Daoy (cell line): ENCODE data around the gene PRSS33. TPM values are rescaled to one million over a fixed set of nuclear protein-coding genes. Genes with fewer than 3 reads are reported as not detected.

Experiments used
- DNase-seq: peaks from one replicate; pipeline ENCODE4 v3.0.0-alpha.2; 2015; ENCODE audit warnings: low read depth
- total RNA-seq: library from RNA; depleted of rRNA; stranded (reverse); fragments of >200 nt; shearing (Covaris generic); gene quantifications from 2 replicates; pipeline ENCODE4 v1.2.3, GENCODE V29; 2014

The PRSS33 gene
- total RNA-seq, 1 experiment from 2014 or later: not detected

DNA sequence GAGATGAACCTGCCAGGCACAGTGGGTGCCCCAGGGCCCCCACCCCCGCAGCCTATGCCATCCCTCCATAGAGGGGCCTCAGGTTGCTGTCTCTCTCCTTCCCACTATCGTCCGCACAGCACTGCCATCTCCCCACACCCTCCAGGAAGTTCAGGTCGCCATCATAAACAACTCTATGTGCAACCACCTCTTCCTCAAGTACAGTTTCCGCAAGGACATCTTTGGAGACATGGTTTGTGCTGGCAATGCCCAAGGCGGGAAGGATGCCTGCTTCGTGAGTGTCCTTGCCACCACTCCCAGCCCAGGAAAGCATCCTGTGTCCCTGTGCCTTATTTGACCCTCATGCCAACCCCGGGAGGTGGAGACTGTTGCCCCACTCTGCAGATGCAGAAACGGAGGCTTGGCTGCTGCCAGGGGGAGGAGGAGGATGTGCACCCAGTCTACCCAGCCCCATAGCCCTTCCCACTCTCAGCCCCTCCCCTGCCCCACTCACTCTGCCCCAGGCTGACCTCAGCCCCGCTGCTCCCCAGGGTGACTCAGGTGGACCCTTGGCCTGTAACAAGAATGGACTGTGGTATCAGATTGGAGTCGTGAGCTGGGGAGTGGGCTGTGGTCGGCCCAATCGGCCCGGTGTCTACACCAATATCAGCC is 33.6 kb upstream of the PRSS33 start:
- DNase-seq: no peak

DNA sequence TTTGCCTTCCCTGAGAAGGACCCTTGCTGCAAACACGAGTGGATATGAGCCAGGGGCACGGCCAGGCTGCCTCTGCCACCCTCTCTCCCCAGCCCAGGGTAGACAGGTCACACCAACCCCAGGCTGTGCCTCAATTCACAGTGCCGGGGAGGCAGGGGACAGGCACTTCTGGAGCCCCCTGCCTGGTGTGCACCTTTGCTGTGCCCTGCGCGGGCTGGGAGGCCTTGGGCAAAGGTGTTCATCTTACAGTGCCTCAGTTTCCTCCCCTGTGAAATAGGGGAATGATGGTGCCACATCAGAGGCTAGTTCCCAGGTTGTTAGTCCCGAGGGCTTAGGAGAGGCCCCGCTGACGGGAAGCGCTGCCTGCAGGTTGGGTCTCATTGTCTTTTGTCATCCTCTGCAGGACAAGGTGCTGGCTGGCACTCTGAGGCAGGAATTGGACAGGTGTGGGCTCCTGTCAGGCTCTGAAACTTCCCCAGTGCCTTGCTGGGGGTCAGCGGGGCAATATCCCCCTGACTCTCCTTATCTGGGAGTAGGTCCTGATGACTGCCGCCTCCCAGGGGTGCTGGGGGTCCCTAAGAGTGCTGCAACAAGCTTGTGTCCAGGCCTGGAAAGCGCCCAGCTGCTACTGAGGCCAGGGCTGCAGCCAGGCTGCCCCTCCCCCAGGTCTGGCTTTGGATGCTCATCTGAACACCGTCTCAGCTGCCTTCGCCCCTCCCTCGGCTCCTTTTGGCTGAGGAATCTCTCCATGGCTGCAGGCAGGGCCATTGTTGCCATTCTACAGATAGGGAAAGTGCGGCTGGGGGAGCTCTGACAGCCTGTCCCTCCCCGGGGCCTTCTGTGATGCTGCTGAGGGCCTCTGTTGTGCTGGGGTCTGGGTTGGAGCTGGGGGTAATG is 32.8 kb upstream of the PRSS33 start:
- no peak for DNase-seq

- no peak for DNase-seq
Measured at GRCh38 chr16:2819179-2819938, 32.0 kb upstream of the PRSS33 start.

DNA sequence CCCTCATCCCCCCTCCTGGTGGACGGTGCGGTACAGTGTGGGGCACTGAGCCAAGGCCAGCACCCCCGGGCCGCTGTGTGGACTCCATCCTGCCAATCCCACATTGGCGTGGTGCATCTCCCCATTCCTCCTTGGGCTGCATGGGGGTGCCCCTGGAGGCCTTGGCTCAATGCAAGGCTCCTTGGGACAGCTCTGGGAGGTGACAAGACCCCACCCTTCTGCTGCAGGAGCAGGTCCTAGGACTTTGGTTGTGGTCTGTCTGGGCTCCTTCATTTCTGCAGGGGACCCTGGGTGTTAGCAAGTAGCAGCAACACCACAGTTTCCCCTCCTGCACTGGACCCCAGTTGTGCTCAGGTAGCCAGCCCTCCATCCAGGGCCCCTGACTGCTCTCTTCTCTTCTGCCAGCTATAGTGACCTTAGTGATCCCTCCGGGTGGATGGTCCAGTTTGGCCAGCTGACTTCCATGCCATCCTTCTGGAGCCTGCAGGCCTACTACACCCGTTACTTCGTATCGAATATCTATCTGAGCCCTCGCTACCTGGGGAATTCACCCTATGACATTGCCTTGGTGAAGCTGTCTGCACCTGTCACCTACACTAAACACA is 31.0 kb upstream of the PRSS33 start:
- no peak for DNase-seq

DNA sequence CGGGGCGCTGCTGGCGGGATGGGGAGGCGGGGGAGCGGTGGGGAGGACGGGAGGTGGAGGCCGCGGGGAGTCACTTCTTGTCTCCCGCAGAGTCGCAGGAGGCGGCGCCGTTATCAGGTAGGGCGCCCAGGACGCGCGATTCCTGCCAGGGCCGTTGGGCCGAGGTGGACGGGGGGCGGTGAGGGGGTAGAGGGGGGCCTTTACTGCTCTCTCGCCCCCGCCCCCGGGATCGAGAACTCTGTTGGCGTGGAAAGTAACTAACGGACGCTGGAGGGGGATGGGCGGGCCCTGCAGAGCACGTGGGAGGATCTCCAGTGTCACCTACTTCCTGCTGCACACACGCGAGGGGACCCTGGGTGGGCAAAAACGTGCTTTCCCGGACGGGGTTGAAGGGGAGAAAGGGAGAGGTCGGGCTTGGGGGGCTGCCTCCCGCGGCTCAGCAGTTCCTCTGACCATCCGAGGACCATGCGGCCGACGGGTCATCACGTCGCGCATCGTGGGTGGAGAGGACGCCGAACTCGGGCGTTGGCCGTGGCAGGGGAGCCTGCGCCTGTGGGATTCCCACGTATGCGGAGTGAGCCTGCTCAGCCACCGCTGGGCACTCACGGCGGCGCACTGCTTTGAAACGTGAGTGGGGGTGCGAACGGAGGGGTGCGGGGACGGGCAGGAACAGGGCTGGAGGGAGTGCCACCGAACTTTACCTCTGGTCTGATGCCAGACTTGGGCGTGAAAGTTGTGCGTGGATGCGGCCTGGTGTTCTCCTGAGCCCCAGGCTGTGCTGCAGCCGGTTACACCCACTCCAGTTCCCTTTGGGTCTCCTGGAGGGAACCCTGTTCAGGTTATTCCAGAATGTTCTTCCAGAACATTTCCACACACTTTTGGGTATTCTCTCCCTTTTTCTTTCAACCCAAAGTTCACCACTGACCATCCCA is 30.2 kb upstream of the PRSS33 start:
- DNase-seq: no peak

DNA sequence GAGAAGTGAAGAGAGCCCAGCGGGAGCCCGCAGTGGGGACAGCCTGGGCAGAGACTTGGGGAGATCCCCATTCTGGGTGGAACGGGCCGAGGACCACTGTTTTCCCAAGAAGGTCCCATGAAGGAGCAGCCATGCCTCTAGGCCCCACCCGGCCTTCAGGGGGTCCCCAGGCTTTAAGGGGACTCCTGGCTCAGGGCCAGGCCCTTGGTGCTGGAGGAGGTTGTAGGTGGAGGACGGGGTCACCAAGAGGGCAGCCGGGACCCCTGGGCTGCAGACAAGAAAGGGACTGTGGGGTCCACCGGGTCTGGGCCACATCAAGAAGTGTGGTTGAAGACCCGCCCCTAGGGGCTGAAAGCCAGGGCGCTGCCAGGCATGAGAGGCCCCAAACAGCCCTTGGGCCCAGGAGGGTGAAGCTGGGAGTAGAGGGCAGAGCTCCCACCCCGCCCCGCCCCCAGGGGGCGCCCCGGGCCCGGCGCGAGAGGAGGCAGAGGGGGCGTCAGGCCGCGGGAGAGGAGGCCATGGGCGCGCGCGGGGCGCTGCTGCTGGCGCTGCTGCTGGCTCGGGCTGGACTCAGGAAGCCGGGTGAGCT is 29.5 kb upstream of the PRSS33 start, which contains the start of gene PRSS21:
TSS of gene PRSS21 (plus strand) at position 487 of the 589 bp plus-strand sequence. CDS start at position 519, 32 bp downstream.
- DNase-seq: no peak

GRCh38 chr16:2815299-2815771 is 28.0 kb upstream of the PRSS33 start:
- DNase-seq: no peak

DNA sequence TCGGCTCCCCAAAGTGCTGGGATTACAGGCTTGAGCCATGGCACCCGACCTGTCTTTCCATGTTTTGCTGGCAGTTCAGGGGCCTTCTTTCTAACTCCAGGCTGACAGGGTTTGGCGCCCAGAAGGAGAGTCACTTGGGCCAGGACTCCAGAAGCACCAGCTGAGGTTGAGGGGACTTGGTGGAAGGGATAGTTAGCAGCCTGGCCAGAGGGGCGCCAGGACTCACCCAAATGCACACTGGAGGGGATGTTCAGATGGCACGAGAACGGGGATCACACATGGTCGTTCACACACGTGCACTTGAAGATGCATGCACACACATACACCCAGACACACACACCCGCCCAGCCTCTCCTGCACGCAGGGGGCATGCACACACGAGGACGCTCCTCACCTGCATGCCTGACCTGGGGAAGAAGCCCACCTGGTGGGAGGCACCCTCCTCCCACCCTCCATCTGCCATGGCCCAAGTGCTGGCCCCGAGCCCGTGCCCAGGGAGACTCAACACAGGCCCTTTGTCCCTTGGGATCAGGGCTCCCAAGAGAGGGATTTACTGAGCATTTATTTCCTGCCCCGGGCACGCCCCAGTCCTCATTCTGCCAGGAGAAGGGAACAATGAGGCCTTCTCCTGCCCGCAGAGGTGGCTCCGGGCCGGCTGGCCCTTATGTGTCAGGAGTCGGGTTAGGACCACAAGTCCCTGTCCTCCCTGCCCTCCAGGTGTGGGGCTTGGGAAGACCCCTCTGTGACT is 27.4 kb upstream of the PRSS33 start:
- no peak for DNase-seq

DNA sequence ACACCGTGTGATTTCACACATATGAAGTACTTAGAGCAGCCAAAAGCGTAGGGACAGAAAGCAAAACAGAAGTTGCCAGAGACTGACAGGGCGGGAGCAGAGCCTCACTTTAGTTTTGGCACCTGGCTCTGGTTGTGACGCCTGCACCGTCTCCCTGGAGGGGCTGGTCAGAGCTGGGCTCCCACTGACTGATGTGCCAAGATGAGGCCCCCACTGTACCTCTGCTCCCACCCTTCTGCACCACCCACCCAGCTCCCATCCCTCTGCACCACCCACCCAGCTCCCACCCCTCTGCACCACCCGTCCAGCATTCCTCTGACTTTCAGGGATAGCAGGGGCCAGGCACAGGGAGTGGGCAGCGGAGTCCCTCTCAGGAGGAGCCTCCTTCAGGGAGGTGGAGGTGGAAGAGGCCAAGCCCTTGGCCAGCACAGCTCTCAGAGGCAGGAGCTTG is 26.4 kb upstream of the PRSS33 start:
- no peak for DNase-seq

- DNase-seq: no peak
Measured at GRCh38 chr16:2811703-2812471, 24.5 kb upstream of the PRSS33 start.

DNA sequence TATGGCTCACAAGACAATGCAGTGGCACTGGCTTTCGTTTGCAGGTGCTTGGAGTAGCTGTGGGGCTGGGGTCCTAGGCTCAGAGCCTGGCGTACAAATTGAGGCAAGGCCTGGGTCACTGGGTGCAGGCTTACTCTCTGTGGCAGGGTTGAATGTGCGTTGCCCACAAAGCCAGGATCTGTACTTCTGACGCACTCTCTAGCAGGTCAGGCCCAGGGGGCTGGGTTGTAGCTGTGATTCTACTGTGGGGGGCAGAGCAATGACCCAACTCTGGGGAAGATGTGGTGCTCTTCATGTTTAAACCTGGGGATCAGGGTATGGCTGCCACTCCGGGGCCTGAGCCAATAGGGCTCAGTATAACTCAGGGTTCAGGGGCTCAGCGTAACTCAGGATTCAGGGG is 23.3 kb upstream of the PRSS33 start:
- no peak for DNase-seq

DNA sequence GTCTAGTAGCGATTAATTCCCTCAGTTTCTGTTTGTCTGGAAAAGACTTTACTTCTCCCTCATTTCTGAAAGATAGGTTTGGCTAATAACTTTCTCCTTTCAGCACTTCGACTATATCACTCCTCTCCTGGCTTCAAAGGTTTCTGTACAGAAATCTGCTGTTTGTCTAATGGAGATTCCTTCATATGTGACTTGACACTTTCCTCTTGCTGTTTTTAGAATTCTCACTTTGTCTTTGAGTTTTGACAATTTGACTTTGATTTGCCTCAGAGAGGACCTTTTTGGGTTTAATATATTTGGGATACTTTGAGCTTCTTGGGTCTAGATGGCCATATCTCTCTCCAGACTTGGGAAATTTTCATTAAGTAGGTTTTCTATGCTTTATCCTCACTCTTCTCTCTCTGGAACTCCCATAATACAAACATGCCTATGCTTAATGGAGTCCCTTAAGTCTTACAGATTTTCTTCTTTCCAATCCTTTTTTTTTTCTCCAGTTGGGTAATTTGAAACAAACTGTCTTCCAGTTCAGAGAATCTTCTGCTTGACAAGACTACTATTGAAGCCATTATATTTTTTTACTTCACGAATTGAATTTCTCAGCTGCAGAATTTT is 21.9 kb upstream of the PRSS33 start:
- DNase-seq: no peak

- DNase-seq: no peak
Measured at GRCh38 chr16:2808181-2808580, 20.8 kb upstream of the PRSS33 start.

DNA sequence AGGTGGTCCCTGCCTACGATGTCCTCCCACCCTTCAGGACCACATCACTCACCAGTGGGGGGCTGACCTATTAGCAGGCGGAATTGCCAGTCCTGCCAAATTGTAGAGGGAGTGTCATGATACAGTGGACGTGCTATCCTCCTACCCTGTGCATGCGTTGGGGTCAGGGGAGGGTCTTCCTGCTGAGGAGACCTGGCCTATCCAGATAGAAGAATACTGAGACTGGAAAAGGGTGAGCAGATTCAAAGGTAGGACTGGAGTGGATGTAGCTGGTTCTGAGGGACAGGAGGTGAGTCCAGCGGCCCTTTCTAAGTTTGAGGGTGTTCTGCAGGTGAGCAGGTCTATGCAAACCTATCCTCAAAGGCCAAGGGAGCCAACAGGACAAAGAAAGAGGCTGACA is 18.9 kb upstream of the PRSS33 start:
- DNase-seq: no peak

DNA sequence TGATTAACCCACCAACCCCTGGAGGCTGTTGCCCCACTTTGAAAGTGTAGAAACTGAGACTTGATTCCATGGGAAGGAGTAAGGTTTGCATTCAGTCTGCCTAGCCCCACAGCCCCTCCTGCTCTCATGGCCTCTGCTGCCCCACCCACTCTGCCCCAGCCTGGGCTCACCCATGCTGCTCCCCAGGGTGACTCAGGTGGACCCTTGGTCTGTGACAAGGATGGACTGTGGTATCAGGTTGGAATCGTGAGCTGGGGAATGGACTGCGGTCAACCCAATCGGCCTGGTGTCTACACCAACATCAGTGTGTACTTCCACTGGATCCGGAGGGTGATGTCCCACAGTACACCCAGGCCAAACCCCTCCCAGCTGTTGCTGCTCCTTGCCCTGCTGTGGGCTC is 17.4 kb upstream of the PRSS33 start:
- no peak for DNase-seq

DNA sequence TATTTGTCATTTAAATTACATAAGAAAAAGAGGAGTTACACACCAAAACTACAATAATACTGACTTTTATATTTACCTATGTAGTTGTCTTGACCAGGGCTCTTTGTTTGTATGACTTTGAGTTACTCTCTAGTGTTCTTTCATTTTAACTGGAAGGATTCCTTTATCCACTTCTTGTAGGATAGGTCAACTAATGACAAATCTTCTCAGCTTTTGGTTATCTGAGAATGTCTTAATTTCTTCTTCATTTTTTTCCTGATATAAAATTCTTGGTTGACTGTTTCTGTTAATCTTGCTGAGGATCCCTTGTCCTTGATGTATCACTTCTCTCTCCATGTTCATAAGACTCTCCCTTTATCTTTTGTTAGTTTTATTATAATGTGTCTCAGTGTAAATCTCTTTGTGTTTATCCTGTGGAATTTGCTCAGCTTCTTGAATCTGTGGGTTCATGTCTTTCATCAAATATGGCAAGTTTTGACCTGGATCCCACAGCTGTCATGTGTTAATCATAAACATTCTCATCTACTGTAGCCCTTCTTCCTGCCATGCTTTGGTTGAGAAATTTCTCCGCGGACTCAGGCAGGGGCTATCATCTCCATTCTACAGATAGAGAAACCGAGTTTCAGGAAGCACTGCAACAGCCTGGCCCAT is 16.3 kb upstream of the PRSS33 start:
- DNase-seq: no peak

DNA sequence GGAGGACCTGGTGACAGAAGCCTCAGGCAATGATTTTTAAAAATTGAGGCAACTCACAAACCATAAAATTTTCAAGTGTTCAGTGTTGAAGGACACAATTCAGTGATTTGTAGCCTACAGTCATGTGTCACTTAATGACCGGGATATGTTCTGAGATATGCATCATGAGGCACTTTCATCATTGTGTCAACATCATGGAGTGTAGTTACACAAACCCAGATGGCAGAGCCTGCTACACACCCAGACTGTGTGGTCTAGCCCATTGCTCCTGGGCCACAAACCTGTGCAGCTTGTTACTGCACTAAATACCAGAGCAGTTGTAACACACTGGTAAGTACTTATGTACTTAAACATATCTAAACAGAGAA is 12.5 kb upstream of the PRSS33 start:
- peak; percentile 30 for DNase-seq
